Occipital lobe (tissue), 2 donors: Measurements from ENCODE around the gene CCDC71L. TPM values are rescaled to one million over a fixed set of nuclear protein-coding genes. Genes with fewer than 3 reads are reported as not detected.
A peak's percentile ranks its signal among the peaks of the same experiment; 100 is the strongest.
"Not testable (repeated sequence)": the region's sequence is repeated elsewhere in the genome, so short reads cannot be mapped to it uniquely, and the experiment has no call there.

Source experiments
- DNase-seq: peaks from one replicate; lab custom pipeline; 2025; lab: John Stamatoyannopoulos, UW
- total RNA-seq: library from RNA; depleted of rRNA; stranded (reverse); fragments of >200 nt; gene quantifications from one replicate; pipeline ENCODE4 v1.2.3, GENCODE V29; 2014

Gene CCDC71L
- total RNA-seq = 91.9 TPM

DNA sequence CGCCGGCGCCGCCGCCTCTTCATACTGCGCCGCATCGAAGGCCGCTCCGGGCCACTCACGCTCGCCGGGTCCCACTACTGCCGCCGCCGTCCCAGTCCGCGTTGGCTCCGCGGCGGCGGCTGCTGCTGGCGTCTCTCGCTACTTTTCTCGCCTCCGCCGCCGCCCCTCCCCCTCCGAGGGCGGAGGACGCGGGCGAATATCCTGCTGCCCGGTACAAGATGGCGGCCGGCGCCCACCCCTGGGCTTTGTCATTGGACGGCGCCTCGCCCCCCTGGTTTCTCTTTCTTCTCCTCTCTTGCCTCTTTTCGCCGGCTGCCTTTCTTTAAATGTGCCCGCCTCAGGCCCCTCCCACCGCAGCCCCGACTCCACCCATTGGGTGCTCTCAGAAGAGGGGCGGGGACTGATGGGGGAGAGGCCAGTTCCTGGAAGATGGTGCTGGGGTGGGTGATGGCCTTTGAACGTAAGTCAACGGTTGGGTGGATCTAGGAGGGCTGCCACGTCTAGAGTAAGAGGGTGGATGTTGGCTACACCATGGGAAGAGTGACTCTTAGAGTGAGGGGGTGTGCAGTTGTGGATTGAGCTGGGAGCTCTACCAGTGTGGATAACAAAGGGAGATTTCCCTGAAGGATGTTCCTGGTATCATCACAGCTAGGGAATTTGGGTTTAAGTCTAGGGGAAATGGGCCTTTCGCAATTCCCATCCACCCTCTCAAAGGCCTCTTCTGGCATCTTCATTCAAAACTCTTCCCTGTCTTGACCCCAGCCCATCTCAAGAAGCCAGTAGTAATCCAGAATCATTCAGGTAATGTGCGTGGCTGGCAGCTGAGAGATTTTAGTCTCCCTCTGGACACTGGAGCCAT lies at the start of gene CCDC71L:
TSS of gene CCDC71L (minus strand) at position 297 of the 859 bp plus-strand sequence. CDS start at position 35, 262 bp downstream.
- DNase-seq = peak; percentile 87

DNA sequence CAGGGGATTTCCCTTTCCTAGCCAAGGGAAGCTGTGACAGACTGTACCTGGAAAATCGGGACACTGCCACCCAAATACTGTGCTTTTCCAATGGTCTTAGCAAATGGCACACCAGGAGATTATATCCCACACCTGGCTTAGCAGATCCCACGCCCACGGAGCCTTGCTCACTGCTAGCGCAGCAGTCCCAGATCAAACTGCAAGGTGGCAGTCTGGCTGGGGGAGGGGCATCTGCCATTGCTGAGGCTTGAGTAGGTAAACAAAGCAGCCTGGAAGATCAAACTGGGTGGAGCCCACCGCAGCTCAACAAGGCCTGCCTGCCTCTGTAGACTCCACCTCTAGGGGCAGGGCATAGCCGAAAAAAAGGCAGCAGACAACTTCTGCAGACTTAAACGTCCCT lies 48.6 kb upstream of the CCDC71L start:
- not testable (repeated sequence) for DNase-seq

GRCh38 chr7:106704000-106704840 lies 43.3 kb upstream of the CCDC71L start:
- DNase-seq = no peak

GRCh38 chr7:106693677-106694353 lies 32.9 kb upstream of the CCDC71L start:
- DNase-seq = no peak

DNA sequence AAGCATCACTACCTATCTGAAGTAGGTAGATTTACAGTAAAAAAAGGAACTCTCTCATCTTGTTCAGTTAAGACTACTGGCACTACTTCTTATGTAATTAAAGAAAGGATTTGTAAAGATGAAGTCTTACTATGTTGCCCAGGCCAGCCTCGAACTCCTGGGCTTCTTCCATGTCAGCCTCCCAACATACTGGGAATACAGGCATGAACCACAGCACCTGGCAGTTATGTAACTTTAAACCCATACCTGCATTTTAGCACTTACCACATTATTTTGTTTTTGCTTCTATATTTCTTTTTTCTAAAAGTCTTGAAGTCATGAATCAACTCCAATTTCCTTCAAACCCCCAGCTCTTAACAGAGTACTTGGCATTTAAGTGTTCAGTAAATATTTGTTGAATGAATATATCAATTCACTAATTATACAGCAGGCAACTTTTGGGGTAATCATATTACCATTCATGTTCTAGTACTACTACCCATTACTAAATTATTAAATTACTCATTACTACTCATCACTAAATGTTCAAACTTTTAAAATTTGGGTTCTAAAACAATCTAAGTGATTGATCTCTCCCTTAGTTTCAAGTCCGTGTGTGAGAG lies 31.6 kb upstream of the CCDC71L start:
- DNase-seq = no peak

DNA sequence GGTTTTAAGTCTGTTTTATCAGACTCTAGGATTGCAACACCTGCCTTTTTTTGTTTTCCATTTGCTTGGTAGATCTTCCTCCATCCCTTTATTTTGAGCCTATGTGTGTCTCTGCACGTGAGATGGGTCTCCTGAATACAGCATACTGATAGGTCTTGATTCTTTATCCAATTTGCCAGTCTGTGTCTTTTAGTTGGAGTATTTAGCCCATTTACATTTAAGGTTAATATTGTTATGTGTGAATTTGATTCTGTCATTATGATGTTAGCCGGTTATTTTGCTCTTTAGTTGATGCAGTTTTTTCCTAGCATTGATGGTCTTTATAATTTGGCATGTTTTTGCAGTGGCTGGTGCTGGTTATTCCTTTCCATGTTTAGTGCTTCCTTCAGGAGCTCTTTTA lies 27.2 kb upstream of the CCDC71L start:
- DNase-seq = not testable (repeated sequence)

GRCh38 chr7:106683941-106684340 lies 23.0 kb upstream of the CCDC71L start:
- DNase-seq = no peak

- DNase-seq = no peak
These were observed 21.0 kb upstream of the CCDC71L start for GRCh38 chr7:106681815-106682495.

- DNase-seq = no peak
These were observed 18.4 kb upstream of the CCDC71L start for GRCh38 chr7:106679153-106679931.

GRCh38 chr7:106678795-106679152 lies 17.8 kb upstream of the CCDC71L start:
- no peak for DNase-seq

DNA sequence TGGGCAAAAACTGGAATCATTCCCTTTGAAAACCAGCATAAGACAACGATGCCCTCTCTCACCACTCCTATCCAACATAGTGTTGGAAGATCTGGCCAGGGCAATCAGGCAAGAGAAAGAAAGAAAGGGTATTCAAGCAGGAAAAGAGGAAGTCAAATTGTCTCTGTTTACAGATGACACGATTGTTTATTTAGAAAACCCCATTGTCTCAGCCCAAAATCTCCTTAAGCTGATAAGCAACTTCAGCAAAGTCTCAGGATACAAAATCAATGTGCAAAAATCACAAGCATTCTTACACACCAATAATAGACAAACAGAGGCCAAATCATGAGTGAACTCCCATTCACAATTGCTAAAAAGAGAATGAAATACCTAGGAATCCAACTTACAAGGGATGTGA lies 15.5 kb upstream of the CCDC71L start:
- DNase-seq = not testable (repeated sequence)

DNA sequence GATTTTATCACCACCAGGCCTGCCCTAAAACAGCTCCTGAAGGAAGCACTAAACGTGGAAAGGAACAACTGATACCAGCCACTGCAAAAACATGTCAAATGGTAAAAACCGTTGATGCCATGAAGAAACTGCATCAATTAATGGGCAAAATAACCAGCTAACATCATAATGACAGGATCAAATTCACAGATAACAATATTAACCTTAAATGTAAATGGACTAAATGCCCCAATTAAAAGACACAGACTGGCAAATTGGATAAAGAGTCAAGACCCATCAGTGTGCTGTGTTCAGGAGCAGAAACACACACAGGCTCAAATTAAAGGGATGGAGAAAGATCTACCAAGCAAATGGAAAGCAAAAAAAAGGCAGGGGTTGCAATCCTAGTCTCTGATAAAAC lies 12.7 kb upstream of the CCDC71L start:
- DNase-seq = not testable (repeated sequence)

GRCh38 chr7:106671930-106672329 lies 11.0 kb upstream of the CCDC71L start:
- not testable (repeated sequence) for DNase-seq

GRCh38 chr7:106671160-106671559 lies 10.2 kb upstream of the CCDC71L start:
- DNase-seq = no peak

- DNase-seq = no peak
These were observed 8.0 kb upstream of the CCDC71L start for GRCh38 chr7:106668861-106669524.

GRCh38 chr7:106666353-106666752 lies 5.4 kb upstream of the CCDC71L start:
- DNase-seq = no peak

DNA sequence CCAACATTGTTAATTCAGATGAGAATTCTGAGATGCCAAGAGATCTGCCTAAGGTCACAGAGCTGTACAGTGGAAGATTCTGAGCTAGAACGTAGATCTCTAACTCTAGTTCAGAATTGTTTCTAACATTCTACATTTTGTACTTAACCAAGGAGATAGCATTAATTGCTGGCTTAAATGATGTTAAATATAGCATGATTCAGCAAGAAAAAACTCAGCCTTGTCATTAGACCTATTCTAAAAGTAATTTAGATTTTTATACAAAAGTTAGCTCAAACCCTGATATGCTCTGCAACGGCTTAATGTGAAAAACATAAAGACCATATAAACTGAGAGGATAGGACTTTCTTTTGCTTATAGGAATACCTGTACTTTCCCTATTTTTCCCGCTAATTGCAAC lies 3.4 kb upstream of the CCDC71L start:
- DNase-seq = no peak

- DNase-seq = peak; percentile 44
These were observed 746 bp downstream of the CCDC71L start for GRCh38 chr7:106659963-106660861.
